HepG2 (cell line): Measurements from ENCODE around the gene IQSEC1. TPM values are rescaled to one million over a fixed set of nuclear protein-coding genes. Genes with fewer than 3 reads are reported as not detected.

Source experiments
- ATAC-seq: fragments of 200-7000 bp; cut with Tn5 transposase; 3 replicates; pipeline ENCODE4 v1.9.1; 2020; ENCODE audit warnings: mild to moderate bottlenecking, moderate library complexity
- BruUV-seq: library from RNA; stranded (reverse); fragments of 400-500 nt; replicated peaks from 2 replicates; lab custom pipeline; 2021; lab: Mats Ljungman, UMichigan
- CTCF ChIA-PET: fragments of 300-600 bp; formaldehyde crosslinking; extraction: SDS; loops from one replicate; lab custom pipeline; 2021; ENCODE audit warnings: low total read pairs, inconsistent platforms, low intra/inter-chr PET ratio; lab: Yijun Ruan, JAX
- POLR2A ChIA-PET: fragments of 350-600 bp; sonication (Branson Sonifier 250); formaldehyde crosslinking; loops from one replicate; lab custom pipeline; 2020; ENCODE audit warnings: antibody characterized with exemption, inconsistent platforms; lab: Yijun Ruan, JAX
- DNase-seq: peaks from one replicate; pipeline ENCODE4 v3.0.0-alpha.2; 2015; ENCODE audit warnings: low spot score
- FAIRE-seq: peaks from 3 replicates; lab custom pipeline; 2011; peaks lifted over from hg19 to GRCh38; lab: Jason Lieb, UNC
- H2AFZ ChIP-seq: one replicate; pipeline ENCODE4 v1.6.1; 2011; ENCODE audit warnings: low read length, inconsistent platforms
- H3K27ac ChIP-seq: fragments of 300-600 bp; 3 replicates; pipeline ENCODE4 v1.8.0; 2011; ENCODE audit warnings: mixed run types, mild to moderate bottlenecking, mixed read lengths, low read length, inconsistent platforms; ENCODE audit not compliant: insufficient read depth; ENCODE audit errors: extremely low read length
- H3K27me3 ChIP-seq, 2 experiments: fragments of 200-600 bp in 1 of 2; 2 replicates in 1 of 2; 3 replicates in 1 of 2; pipeline versions ENCODE4 v1.6.0 to v1.8.0; 2011; ENCODE audit warnings: low read length in 2 of 2, mild to moderate bottlenecking in 2 of 2, moderate library complexity in 2 of 2, inconsistent platforms in 1 of 2; ENCODE audit not compliant: insufficient read depth in 2 of 2, control insufficient read depth in 1 of 2
- H3K36me3 ChIP-seq, 2 experiments: fragments of 200-600 bp in 1 of 2; replicated peaks in 1 of 2; 2 replicates in 1 of 2; 3 replicates in 1 of 2; pipeline versions ENCODE4 v1.5.1 to v1.8.0; 2011; ENCODE audit warnings: low read length in 2 of 2, inconsistent platforms in 1 of 2; ENCODE audit not compliant: insufficient read depth in 2 of 2, control insufficient read depth in 1 of 2
- H3K4me1 ChIP-seq: 2 replicates; pipeline ENCODE4 v1.5.1; 2012; ENCODE audit warnings: low read length, inconsistent platforms; ENCODE audit not compliant: insufficient read depth
- H3K4me2 ChIP-seq: 2 replicates; pipeline ENCODE4 v1.6.0; 2011; ENCODE audit warnings: low read depth, low read length, inconsistent platforms
- H3K4me3 ChIP-seq, 3 experiments: fragments of 200-600 bp in 1 of 3; sonication (generic), shearing (Covaris generic) in 1 of 3; replicated peaks in 1 of 3; 2 replicates each; pipeline ENCODE4 v1.5.1; 2011 to 2016; ENCODE audit warnings: low read length in 3 of 3, inconsistent platforms in 2 of 3, low read depth in 2 of 3, mild to moderate bottlenecking in 2 of 3, control low read depth in 1 of 3, mixed read lengths in 1 of 3; ENCODE audit not compliant: insufficient read depth in 1 of 3
- H3K79me2 ChIP-seq: one replicate; pipeline ENCODE4 v1.6.1; 2011; ENCODE audit warnings: low read length, inconsistent platforms; ENCODE audit not compliant: insufficient read depth
- H3K9ac ChIP-seq: 2 replicates; pipeline ENCODE4 v1.6.0; 2011; ENCODE audit warnings: mild to moderate bottlenecking, low read depth, low read length, inconsistent platforms; ENCODE audit not compliant: insufficient read depth
- H3K9me3 ChIP-seq: 2 replicates; pipeline ENCODE4 v1.5.1; 2012; ENCODE audit warnings: mild to moderate bottlenecking, low read length
- H4K20me1 ChIP-seq: 2 replicates; pipeline ENCODE4 v1.6.0; 2011; ENCODE audit warnings: inconsistent platforms, mild to moderate bottlenecking, low read length, moderate library complexity; ENCODE audit not compliant: insufficient read depth
- HHEX ChIP-seq: IDR thresholded peaks from 2 replicates; pipeline ENCODE4 v1.6.1; 2016; ENCODE audit warnings: control low read depth
- IRF1 ChIP-seq: sonication (generic); formaldehyde crosslinking; IDR thresholded peaks from 2 replicates; pipeline ENCODE4 v1.4.0; 2020; ENCODE audit warnings: low read depth, mild to moderate bottlenecking, missing genetic modification reagents
- MBNL3 ChIP-seq: fragments of 250-450 bp; sonication (Bioruptor Pico); conservative IDR thresholded peaks from 2 replicates; pipeline ENCODE4 v1.8.0; 2022; ENCODE audit warnings: mild to moderate bottlenecking, inconsistent platforms
- MED8 ChIP-seq: sonication (generic); formaldehyde crosslinking; IDR thresholded peaks from 2 replicates; pipeline ENCODE4 v1.8.1; 2023; ENCODE audit warnings: mild to moderate bottlenecking, missing genetic modification reagents; ENCODE audit not compliant: insufficient replicate concordance
- MZF1 ChIP-seq: sonication (generic); formaldehyde crosslinking; IDR thresholded peaks from 2 replicates; pipeline ENCODE4 v1.8.1; 2023; ENCODE audit warnings: mild to moderate bottlenecking, missing genetic modification reagents, borderline replicate concordance
- NCOR1 ChIP-seq: fragments of 200-600 bp; sonication (generic); IDR thresholded peaks from 2 replicates; pipeline ENCODE4 v1.7.0; 2017; ENCODE audit warnings: antibody characterized with exemption, low read length, borderline replicate concordance
- REST ChIP-seq, 2 experiments: IDR thresholded peaks; 2 replicates each; pipeline ENCODE4 v1.6.1; 2011 to 2012; ENCODE audit warnings: low read length in 2 of 2, borderline replicate concordance in 1 of 2, low read depth in 1 of 2, mild to moderate bottlenecking in 1 of 2, moderate library complexity in 1 of 2
- ZBTB38 ChIP-seq: sonication (generic); formaldehyde crosslinking; IDR thresholded peaks from 2 replicates; pipeline ENCODE4 v1.5.1; 2020; ENCODE audit warnings: mild to moderate bottlenecking, missing genetic modification reagents
- ZNF17 ChIP-seq: sonication (generic); formaldehyde crosslinking; IDR thresholded peaks from 2 replicates; pipeline ENCODE4 v1.5.0; 2020; ENCODE audit warnings: mild to moderate bottlenecking, missing genetic modification reagents
- ZNF33A ChIP-seq: sonication (generic); formaldehyde crosslinking; IDR thresholded peaks from 2 replicates; pipeline ENCODE4 v1.5.1; 2020; ENCODE audit warnings: missing genetic modification reagents, mild to moderate bottlenecking, moderate library complexity, borderline replicate concordance
- WGBS: methylation state at CpG from one replicate; pipeline ENCODE4 v1.1.6; 2017; ENCODE audit warnings: low lambda C conversion rate; 5-methylcytosine and 5-hydroxymethylcytosine counted together
- in situ Hi-C: cut with HindIII; loops from 2 replicates; pipeline ENCODE4 v1.10.0; 2017; ENCODE audit warnings: low pct_unique_long_range_greater_than_20kb; ENCODE audit not compliant: extremely low pct_ligation_motif_present
- intact Hi-C: fragments of 100-400 bp; cut with micrococcal nuclease; formaldehyde crosslinking; loops from one replicate; pipeline ENCODE4 v1.10.0; 2022; ENCODE audit not compliant: unreplicated experiment
- polyA plus RNA-seq, 8 experiments: library from polyadenylated mRNA; depleted of rRNA in 3 of 8; stranded (reverse) in 7 of 8; unstranded in 1 of 8; fragments of >200 nt; fragmentation: Illumina TruSeq in 4 of 8; extraction: Trizol in 4 of 8; gene quantifications; 2 replicates each; pipeline versions ENCODE4 v1.2.1 to v1.2.3, GENCODE V29; 2011 to 2016; ENCODE audit warnings: low read depth in 4 of 8, missing spikeins in 1 of 8, mixed read lengths in 1 of 8; ENCODE audit not compliant: insufficient read depth in 1 of 8
- total RNA-seq, 5 experiments: library from RNA; depleted of rRNA; stranded (reverse); fragments of >200 nt; fragmentation: Illumina TruSeq; extraction: Trizol; gene quantifications; 2 replicates each; pipeline ENCODE4 v1.2.3, GENCODE V29; 2016; ENCODE audit warnings: low read depth in 1 of 5

IQSEC1 gene
- total and polyA plus RNA-seq, 2 of the 13 experiments (the other 11 are each of a cell fraction or from before 2014, with no cell fraction given), result 17.4 to 20.2 TPM

GRCh38 chr3:13010780-13011572 lies 62.3 kb downstream of the IQSEC1 start:
- H3K9ac ChIP-seq, result no peak overlapping the region
- H2AFZ ChIP-seq, result no peak overlapping the region
- no peak for FAIRE-seq
- H3K9me3 ChIP-seq, result no peaks in the 10 kb centered on the region
- H3K4me2 ChIP-seq, result no peak overlapping the region
- ChIA-PET CTCF (no interaction called here), POLR2A (no interaction called here)
- H3K27ac ChIP-seq, result no peak overlapping the region
- ATAC-seq, result no peak
- H3K79me2 ChIP-seq, result no peaks in the 10 kb centered on the region
- in situ Hi-C loops, result no loop called here
- H3K4me3 ChIP-seq, result no peak overlapping the region
- peaks cover 8% of the 10 kb centered on the region for H3K4me1 ChIP-seq
- intact Hi-C loops, result no loop called here
- no peaks in the 10 kb centered on the region for H3K36me3 ChIP-seq
- TF ChIP-seq MED8 (CRISPR knock-in tag), result no peak
- no peak for TF ChIP-seq IRF1 (CRISPR knock-in tag)
- TF ChIP-seq ZNF33A (CRISPR knock-in tag), result no peak
- no peak for TF ChIP-seq ZBTB38
- TF ChIP-seq REST (IDR thresholded peaks at IDR 0.05; ENCODE audit: borderline replicate concordance in 1 of 2, low read depth in 1 of 2, low read length in 2 of 2), result no peak
- TF ChIP-seq HHEX (CRISPR knock-in tag), result no peak
- no peak for TF ChIP-seq MBNL3 (CRISPR knock-in tag)
- no peak for TF ChIP-seq NCOR1
- no peak for TF ChIP-seq ZNF17
- no peak for TF ChIP-seq MZF1
- no TSS peak for BruUV-seq
- 0 out of 2 replicates have a peak, but pooled peaks cover 4% of the 10 kb centered on the region for H4K20me1 ChIP-seq
- WGBS, result 82% methylated on average over 4 of the region's 4 CpGs
- DNase-seq, result no peak
- no peaks in the 10 kb centered on the region for H3K27me3 ChIP-seq
